Ascending aorta (tissue), 2 donors: ENCODE measurements around the gene GLS2. TPM values are rescaled to one million over a fixed set of nuclear protein-coding genes. Genes with fewer than 3 reads are reported as not detected.
A peak's percentile ranks its signal among the peaks of the same experiment; 100 is the strongest.

Experiments
- DNase-seq, 2 donors: peaks; one replicate each; pipeline ENCODE4 v3.0.0-alpha.2; 2019; ENCODE audit warnings: low spot score in 2 of 2
- H3K27ac ChIP-seq, 2 donors: fragments of 200-600 bp; sonication (generic); one replicate each; pipeline ENCODE4 v1.5.1; 2016 to 2017; ENCODE audit warnings: mild to moderate bottlenecking in 1 of 2
- H3K27me3 ChIP-seq: fragments of 200-600 bp; sonication (generic); one replicate; pipeline ENCODE4 v1.5.1; 2017
- H3K36me3 ChIP-seq, 2 donors: fragments of 200-600 bp; sonication (generic); one replicate each; pipeline ENCODE4 v1.5.1; 2016
- H3K4me1 ChIP-seq, 2 donors: fragments of 200-600 bp; sonication (generic); one replicate each; pipeline ENCODE4 v1.5.1; 2016 to 2017; ENCODE audit warnings: mild to moderate bottlenecking in 1 of 2
- H3K4me3 ChIP-seq, 2 donors: fragments of 200-600 bp; sonication (generic); one replicate each; pipeline ENCODE4 v1.5.1; 2016 to 2017; ENCODE audit warnings: mild to moderate bottlenecking in 1 of 2
- H3K9me3 ChIP-seq, 2 donors: fragments of 200-600 bp; sonication (generic); one replicate each; pipeline ENCODE4 v1.5.1; 2016
- intact Hi-C: fragments of 100-400 bp; cut with DNase I; formaldehyde crosslinking; loops from one replicate; pipeline ENCODE4 v1.15.1; 2023
- total RNA-seq: library from RNA; depleted of rRNA; stranded (reverse); fragments of >200 nt; gene quantifications from one replicate; pipeline ENCODE4 v1.1.0, GENCODE V29; 2016
- TF ChIP-seq, protein P1 (sequence below), 3 experiments: fragments of 200-600 bp in 2 of 3; fragments of 450-650 bp in 1 of 3; sonication (generic) in 2 of 3; IDR thresholded peaks; one replicate each; pipeline ENCODE4 v1.5.1; 2016 to 2019; ENCODE audit warnings: antibody characterized with exemption in 3 of 3, mild to moderate bottlenecking in 1 of 3, moderate library complexity in 1 of 3

Gene GLS2
- total RNA-seq, 1 donor from 2014 or later: not detected

DNA sequence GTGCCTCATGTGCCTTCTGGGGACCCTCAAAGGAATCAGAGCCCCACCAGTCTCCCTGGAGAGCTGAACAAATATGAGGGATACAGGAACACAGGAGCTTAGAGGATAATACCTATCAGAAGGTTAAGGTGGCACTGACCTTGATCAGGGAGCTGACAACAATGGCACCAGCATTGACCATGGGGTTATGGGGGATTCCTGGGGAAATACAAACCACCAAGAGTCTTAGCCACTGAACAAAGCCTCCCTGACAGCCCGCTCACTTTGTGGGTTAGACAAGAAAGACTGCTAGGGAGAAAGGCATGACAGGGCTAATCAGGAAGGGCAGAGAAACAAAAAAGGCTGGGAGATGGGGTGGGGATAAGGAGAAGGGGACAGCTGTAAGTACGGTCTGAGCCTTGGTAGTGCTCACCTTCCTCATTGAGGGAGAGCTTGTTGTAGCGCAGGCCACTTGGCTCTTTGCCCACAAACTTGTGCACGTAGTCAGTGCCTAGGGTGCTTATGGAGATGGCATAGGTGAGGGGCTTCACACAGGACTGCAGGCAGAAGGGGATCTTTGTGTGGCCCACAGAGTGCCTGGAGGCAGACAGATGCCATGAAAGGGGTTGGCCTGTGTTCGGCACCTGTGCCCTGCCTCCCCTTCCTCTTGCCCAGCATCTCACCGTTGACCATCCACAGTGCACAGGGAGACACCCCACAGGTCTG is 10.3 kb downstream of the GLS2 start:
- no peak for DNase-seq
- Histone ChIP-seq H3K36me3 (no peaks in the 10 kb centered on the region), H3K4me1 (no peaks in the 10 kb centered on the region), H3K4me3 (no peak overlapping the region), H3K27ac (no peak overlapping the region), H3K9me3 (no peaks in the 10 kb centered on the region), H3K27me3 (no peaks in the 10 kb centered on the region)
- TF ChIP-seq, protein P1, sequence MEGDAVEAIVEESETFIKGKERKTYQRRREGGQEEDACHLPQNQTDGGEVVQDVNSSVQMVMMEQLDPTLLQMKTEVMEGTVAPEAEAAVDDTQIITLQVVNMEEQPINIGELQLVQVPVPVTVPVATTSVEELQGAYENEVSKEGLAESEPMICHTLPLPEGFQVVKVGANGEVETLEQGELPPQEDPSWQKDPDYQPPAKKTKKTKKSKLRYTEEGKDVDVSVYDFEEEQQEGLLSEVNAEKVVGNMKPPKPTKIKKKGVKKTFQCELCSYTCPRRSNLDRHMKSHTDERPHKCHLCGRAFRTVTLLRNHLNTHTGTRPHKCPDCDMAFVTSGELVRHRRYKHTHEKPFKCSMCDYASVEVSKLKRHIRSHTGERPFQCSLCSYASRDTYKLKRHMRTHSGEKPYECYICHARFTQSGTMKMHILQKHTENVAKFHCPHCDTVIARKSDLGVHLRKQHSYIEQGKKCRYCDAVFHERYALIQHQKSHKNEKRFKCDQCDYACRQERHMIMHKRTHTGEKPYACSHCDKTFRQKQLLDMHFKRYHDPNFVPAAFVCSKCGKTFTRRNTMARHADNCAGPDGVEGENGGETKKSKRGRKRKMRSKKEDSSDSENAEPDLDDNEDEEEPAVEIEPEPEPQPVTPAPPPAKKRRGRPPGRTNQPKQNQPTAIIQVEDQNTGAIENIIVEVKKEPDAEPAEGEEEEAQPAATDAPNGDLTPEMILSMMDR (IDR thresholded peaks at IDR 0.05): no peak
- intact Hi-C loops: no loop called here

DNA sequence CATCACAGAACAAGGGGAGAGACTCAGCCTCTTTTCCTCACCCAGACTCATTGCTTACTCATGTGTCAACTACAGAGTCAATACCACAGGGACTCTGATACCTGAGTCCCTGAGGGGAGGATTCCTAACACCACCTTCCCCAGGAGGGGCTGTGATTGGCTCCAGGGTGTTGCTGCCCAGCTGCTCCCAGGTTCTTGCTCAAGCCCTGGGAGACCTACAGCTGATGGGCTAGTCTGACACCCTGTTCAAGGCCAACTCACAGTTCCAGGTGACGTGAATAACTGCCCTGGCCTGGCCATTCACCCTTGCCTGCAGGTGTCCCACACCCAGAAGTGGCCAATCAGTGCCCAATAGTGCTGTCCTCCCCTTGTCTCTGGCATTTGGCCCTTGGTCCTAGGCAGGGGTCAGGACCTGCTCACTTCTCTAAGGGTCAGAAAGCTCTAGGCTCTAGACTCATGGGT is 11.0 kb downstream of the GLS2 start:
- DNase-seq: no peak
- H3K27me3 ChIP-seq: no peaks in the 10 kb centered on the region
- no peak overlapping the region for H3K4me3 ChIP-seq
- TF ChIP-seq, protein P1 (IDR thresholded peaks at IDR 0.05): no peak
- no peak overlapping the region for H3K27ac ChIP-seq
- no peaks in the 10 kb centered on the region for H3K36me3 ChIP-seq
- intact Hi-C loops: no loop called here
- no peaks in the 10 kb centered on the region for H3K4me1 ChIP-seq
- no peaks in the 10 kb centered on the region for H3K9me3 ChIP-seq

DNA sequence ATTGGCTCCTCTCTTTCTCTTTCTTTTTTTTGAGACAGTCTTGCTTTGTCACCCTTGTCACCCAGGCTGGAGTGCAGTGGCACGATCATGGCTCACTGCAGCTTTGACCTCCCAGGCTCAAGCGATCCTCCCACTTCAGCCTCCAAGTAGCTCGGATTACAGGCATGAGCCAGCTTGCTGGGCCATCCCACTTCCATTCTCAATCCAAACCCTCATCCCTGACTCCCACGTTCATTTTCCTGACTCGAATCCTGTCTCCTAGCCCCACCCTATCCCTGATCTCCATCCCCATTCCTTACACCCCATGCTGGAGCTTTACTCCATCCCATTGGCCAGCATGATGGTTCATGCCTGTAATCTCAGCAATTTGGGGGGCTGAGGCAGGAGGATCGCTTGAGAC is 11.8 kb downstream of the GLS2 start:
- H3K4me1 ChIP-seq: no peaks in the 10 kb centered on the region
- TF ChIP-seq, protein P1 (IDR thresholded peaks at IDR 0.05): no peak

DNA sequence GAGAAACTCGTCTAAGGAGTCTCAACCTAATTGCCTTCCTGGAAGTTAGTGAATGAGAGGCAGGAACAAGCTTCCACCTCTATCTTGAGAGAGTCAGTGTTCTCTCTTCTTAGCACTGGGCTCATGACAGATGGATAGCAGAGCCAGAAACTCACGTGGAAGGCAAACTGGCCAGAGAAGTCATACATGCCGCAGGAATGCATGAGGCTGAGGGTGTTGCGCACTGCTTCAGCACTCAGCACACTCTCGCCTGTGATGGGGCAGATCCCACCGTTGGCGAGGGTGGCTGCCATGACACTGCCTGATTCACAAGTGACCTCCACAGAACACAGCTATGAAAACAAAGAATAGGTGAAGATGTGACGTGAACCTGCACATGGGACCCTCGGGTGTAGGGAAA is 13.6 kb downstream of the GLS2 start:
- no peak overlapping the region for H3K4me3 ChIP-seq
- TF ChIP-seq, protein P1 (IDR thresholded peaks at IDR 0.05): no peak
- H3K27ac ChIP-seq: no peak overlapping the region
- no peaks in the 10 kb centered on the region for H3K27me3 ChIP-seq
- intact Hi-C loops: no loop called here
- no peaks in the 10 kb centered on the region for H3K36me3 ChIP-seq
- no peak for DNase-seq
- peaks cover 0 to 2% of the 10 kb centered on the region in 2 donors for H3K4me1 ChIP-seq
- no peaks in the 10 kb centered on the region for H3K9me3 ChIP-seq

More for the DNA sequence above, 11.8 kb downstream of the GLS2 start:
- Histone ChIP-seq H3K36me3 (no peaks in the 10 kb centered on the region), H3K27me3 (no peaks in the 10 kb centered on the region), H3K27ac (no peak overlapping the region), H3K9me3 (no peaks in the 10 kb centered on the region), H3K4me3 (no peak overlapping the region)
- intact Hi-C loops: no loop called here
- no peak for DNase-seq

DNA sequence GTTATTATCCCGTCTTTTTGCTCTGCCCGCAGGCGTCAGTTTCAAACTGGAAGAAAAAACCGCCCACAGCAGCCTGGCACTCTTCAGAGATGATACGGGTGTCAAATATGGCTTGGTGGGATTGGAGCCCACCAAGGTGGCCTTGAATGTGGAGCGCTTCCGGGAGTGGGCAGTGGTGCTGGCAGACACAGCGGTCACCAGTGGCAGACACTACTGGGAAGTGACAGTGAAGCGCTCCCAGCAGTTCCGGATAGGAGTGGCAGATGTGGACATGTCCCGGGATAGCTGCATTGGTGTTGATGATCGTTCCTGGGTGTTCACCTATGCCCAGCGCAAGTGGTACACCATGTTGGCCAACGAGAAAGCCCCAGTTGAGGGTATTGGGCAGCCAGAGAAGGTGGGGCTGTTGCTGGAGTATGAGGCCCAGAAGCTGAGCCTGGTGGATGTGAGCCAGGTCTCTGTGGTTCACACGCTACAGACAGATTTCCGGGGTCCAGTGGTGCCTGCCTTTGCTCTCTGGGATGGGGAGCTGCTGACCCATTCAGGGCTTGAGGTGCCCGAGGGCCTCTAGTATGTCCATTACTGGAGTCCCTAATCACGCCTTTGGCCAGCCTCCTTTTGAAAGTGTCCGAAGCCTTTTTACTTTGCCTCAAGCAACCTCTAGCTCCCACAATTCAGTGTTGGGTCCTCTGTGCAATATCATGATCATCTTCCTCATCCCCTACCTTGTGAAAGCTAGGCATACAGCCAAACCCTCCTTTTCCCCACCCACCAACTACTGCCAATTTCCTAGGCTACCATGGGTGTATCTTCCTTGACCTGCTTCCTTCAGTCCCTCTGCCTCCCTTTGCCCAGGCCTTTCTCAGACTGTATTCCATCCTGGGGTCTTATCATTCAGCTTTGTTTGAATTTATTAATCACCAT is 18.7 kb downstream of the GLS2 start:
- Histone ChIP-seq H3K4me3 (peak overlapping the region; percentile 58 to 85), H3K27ac (peak overlapping the region; percentile 78 to 90), H3K9me3 (no peaks in the 10 kb centered on the region), H3K4me1 (peaks cover 0 to 13% of the 10 kb centered on the region in 2 donors), H3K36me3 (no peaks in the 10 kb centered on the region), H3K27me3 (no peaks in the 10 kb centered on the region)
- no peak for DNase-seq
- intact Hi-C loops: loop anchor here (5.0 to 10.0 kb wide), 2 partner anchors 274 to 352 kb away; partner anchors contain the start of genes RPL41 and ZC3H10
- TF ChIP-seq, protein P1 (IDR thresholded peaks at IDR 0.05): no peak
